Mononuclear cell (primary cell): Measurements from ENCODE around the gene MGAT4A. TPM values are rescaled to one million over a fixed set of nuclear protein-coding genes. Genes with fewer than 3 reads are reported as not detected.
"Not testable (repeated sequence)": the region's sequence is repeated elsewhere in the genome, so short reads cannot be mapped to it uniquely, and the experiment has no call there.

ENCODE experiments used
- H3K27me3 ChIP-seq: 2 replicates; pipeline ENCODE4 v1.6.0; 2011; ENCODE audit warnings: low read length, control low read depth; ENCODE audit not compliant: insufficient read depth
- H3K4me1 ChIP-seq: 2 replicates; pipeline ENCODE4 v1.5.1; 2011; ENCODE audit warnings: mild to moderate bottlenecking, low read length, control low read depth; ENCODE audit not compliant: insufficient read depth
- H3K4me3 ChIP-seq: 2 replicates; pipeline ENCODE4 v1.5.1; 2011; ENCODE audit warnings: mild to moderate bottlenecking, low read length, moderate library complexity
- H3K9me3 ChIP-seq: 2 replicates; pipeline ENCODE4 v1.5.1; 2011; ENCODE audit warnings: low read depth, mild to moderate bottlenecking, control low read depth, low read length
- total RNA-seq: library from RNA; depleted of rRNA; stranded (reverse); fragments of >200 nt; gene quantifications from one replicate; pipeline ENCODE4 v1.2.3, GENCODE V29; 2012

The MGAT4A gene
- total RNA-seq, 1 donor = 207 TPM

- Histone ChIP-seq H3K27me3 (no peaks in the 10 kb centered on the region), H3K4me3 (no peak overlapping the region), H3K4me1 (peaks cover 92% of the 10 kb centered on the region), H3K9me3 (no peaks in the 10 kb centered on the region)
Measured at GRCh38 chr2:98768384-98769113, 37.6 kb upstream of the MGAT4A start.

DNA sequence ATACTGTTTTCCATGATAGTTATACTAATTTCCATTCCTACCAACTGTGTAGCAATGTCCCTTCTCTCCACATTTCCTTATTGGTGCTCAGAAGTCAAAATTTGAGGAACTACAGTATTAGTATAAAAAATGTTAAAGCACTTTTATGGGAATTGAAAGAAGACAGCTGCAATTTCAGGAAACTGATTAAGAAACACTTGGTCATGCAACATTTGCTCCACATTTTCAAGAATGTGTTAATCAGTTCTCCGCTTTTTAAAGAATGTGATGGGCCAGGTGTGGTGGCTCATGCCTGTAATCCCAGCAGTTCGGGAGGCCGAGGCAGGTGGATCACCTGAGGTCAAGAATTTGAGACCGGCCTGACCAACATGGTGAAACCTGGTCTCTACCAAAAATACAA, 33.6 kb upstream of the MGAT4A start:
- H3K4me3 ChIP-seq = no peak overlapping the region
- peaks cover 90% of the 10 kb centered on the region for H3K4me1 ChIP-seq
- H3K9me3 ChIP-seq = no peaks in the 10 kb centered on the region

DNA sequence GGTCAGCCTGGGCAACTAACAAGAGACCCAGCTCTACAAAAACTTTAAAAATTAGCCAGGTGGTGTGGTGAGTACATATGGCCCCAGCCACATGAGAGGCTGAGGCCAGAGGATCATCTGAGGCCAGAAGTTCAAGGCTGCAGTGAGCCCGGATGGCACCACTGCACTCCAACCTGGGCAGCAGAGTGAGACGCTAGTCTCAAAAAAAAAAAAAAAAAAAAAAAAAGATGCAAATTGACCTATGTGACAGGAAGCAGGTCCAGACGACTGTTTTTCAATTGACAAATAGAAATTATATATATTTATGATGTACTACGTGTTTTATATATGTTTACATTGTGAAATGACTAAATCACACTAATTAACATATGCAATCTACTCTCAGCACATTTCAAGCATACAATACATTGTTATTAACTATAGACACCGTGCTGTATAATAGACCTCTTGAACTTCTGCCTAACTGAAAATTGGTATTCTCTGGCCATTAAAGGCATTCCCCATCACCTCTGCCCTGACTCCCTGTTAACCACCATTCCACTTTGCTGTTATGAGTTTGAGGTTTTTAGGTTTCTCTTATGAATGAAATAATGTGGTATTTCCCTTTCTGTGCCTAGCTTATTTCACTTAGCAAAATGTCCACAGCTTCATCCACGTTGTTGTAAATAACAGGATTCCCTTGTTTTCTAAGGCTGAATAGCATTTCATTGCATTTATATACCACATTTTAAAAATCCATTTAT, 32.4 kb upstream of the MGAT4A start:
- Histone ChIP-seq H3K9me3 (no peaks in the 10 kb centered on the region), H3K4me1 (peaks cover 91% of the 10 kb centered on the region)

More for the DNA sequence above, 33.6 kb upstream of the MGAT4A start:
- no peaks in the 10 kb centered on the region for H3K27me3 ChIP-seq

GRCh38 chr2:98761909-98762308, 31.0 kb upstream of the MGAT4A start:
- H3K9me3 ChIP-seq = no peaks in the 10 kb centered on the region
- no peaks in the 10 kb centered on the region for H3K27me3 ChIP-seq
- H3K4me1 ChIP-seq = peaks cover 91% of the 10 kb centered on the region
- no peak overlapping the region for H3K4me3 ChIP-seq

More for the DNA sequence above, 32.4 kb upstream of the MGAT4A start:
- no peak overlapping the region for H3K4me3 ChIP-seq
- no peaks in the 10 kb centered on the region for H3K27me3 ChIP-seq

GRCh38 chr2:98761267-98761781, 30.4 kb upstream of the MGAT4A start:
- H3K4me3 ChIP-seq = no peak overlapping the region
- no peaks in the 10 kb centered on the region for H3K9me3 ChIP-seq
- peaks cover 86% of the 10 kb centered on the region for H3K4me1 ChIP-seq
- H3K27me3 ChIP-seq = no peaks in the 10 kb centered on the region

DNA sequence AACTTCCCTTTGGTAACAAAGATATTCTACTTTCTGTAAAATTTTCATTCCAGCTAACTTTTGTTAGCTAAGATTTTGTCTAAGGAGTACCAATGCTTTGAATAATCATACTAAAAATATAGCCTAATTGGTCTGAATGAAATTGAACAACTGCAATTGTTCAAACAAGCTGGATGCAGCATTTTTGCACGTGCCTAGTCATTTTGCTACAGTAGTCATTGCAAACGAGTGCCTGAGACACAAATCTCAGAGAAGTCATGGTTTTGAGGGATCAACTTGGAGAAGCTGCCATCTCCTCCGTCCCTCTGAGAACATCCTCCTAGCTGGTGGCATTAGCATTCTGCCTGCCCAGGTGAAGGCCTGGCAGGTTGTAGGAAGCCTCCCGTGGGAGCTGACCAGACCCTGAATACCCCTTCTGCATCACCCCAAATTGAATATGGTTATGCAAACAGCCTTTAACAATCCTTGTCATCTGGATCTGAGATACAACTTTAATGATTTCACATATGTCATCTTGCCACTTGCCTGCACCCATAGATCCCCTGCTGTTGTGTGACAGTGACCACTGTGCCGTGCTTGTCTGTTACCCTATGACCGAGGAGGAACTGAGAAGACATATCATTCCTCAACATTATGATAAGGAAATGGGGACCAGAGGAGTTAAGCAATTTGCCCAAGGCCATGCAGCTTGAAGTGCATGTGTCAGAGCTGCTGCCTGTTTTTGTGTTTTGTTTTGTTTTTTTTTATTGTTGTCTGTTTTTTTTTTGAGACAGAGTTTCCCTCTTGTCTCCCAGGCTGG, 29.1 kb upstream of the MGAT4A start:
- Histone ChIP-seq H3K27me3 (no peaks in the 10 kb centered on the region), H3K9me3 (no peaks in the 10 kb centered on the region), H3K4me3 (no peak overlapping the region), H3K4me1 (peaks cover 73% of the 10 kb centered on the region)

DNA sequence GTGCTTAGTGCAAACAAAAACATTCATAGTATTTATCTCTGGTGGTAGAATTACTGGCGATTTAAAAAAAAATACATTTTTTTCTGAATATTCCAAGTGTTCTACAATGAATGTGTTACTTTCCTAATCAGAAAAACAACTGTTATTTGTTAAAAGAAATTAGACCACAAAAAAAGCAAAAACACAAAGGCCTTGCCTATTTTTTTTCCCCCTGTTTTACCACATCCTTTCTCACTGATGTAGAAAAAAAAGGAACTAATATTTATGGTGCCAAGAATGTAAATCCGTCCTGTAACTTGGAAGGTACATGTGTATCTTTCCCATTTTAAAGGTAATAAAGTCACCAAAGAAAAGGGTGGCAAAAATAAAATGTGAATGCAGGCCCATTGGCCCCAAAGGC, 28.4 kb upstream of the MGAT4A start:
- Histone ChIP-seq H3K27me3 (no peaks in the 10 kb centered on the region), H3K4me3 (no peak overlapping the region), H3K9me3 (no peaks in the 10 kb centered on the region), H3K4me1 (peaks cover 66% of the 10 kb centered on the region)

GRCh38 chr2:98757904-98758421, 27.0 kb upstream of the MGAT4A start:
- Histone ChIP-seq H3K4me1 (peaks cover 66% of the 10 kb centered on the region), H3K27me3 (no peaks in the 10 kb centered on the region), H3K9me3 (no peaks in the 10 kb centered on the region), H3K4me3 (no peak overlapping the region)

DNA sequence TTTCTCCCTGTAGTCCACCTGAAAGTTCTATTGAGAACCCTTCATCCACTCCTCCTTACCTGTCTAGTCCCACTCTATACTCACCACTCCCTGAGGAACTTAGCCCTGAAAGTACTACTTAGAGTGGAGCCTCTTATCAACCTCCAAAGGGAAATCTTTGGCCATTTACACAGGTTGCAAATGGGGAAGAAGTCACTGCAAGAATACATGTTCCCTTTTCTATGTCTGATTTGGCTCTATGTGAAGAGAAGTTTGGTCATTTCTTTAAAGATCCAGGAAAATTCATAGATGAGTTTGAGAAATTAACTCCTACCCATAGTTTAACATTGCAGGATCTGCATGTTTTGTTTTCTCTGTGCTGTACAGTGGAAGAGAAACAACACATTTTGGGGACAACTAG, 22.9 kb upstream of the MGAT4A start:
- Histone ChIP-seq H3K4me1 (peaks cover 45% of the 10 kb centered on the region), H3K4me3 (no peak overlapping the region), H3K9me3 (no peaks in the 10 kb centered on the region), H3K27me3 (no peaks in the 10 kb centered on the region)

DNA sequence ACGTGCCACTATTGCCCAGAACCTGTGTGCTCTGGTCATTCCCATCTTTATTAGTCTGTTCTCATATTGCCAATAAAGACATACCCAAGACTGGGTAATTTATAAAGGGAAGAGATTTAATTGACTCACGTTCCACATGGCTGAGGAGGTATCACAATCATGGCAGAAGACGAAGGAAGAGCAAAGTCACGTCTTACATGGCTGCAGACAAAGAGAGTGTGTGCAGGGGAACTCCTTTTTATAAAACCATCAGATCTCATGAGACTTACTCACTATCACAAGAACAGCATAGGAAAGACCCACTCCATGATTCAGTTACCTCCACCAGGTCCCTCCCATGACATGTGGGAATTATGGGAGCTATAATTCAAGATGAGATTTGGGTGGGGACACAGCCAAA, 21.8 kb upstream of the MGAT4A start:
- H3K4me1 ChIP-seq = peaks cover 45% of the 10 kb centered on the region
- not testable (repeated sequence) for H3K27me3 ChIP-seq, H3K9me3 ChIP-seq, H3K4me3 ChIP-seq

DNA sequence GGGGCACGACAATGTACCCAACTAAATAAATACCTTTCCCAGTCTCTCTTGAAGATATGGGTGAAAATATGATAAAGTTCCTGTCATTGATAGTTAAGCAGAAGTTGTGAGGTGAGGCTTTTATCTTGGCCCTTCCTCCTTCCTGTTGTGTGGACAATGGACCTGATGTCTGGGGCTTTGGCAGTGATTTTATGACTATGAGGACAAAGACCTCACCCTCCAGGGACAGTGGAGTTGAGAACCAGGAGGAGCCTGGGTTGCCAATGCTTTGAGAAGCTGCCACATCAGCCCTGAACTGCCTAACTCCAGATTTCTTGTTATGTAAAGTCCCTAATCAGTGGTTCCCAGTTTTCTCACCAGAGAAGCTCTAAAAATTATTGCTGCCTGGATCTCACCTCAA, 20.8 kb upstream of the MGAT4A start:
- Histone ChIP-seq H3K27me3 (no peaks in the 10 kb centered on the region), H3K4me1 (peaks cover 38% of the 10 kb centered on the region), H3K4me3 (no peak overlapping the region), H3K9me3 (no peaks in the 10 kb centered on the region)

DNA sequence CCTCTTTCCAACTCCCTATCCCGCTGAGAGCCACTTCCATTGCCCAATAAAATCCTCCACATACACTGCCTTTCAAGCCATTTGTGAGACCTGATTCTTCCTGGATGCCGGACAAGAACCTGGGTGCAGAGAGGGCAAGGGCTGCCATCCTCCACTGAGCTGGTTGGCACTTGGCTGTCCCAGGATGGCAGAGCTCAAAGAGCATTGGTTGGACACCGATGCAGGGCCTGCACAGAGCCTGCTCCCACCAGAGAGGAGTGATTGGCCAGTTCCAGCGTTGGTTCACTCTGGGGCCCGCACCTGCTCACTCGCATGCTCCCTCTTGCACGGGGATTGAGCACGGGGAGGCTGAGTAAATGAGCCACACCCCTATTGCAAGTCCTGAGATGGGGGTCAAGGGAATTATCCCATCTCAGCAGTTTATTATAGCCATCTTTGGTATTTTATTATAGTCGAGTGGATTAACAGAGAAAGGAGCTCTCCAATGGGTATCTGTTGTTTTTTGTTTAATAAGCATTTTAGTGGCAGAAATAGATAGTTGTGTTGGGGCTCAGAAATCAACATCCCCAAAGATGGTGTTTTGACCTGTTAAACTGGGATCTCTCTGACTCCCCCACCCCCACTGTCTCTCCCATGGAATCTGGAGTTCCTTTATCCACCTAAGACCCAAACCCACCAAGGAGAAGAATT, 19.8 kb upstream of the MGAT4A start:
- H3K4me3 ChIP-seq = no peak overlapping the region

GRCh38 chr2:98749066-98749450, 18.1 kb upstream of the MGAT4A start:
- Histone ChIP-seq H3K9me3 (no peaks in the 10 kb centered on the region), H3K4me1 (peaks cover 40% of the 10 kb centered on the region), H3K27me3 (no peaks in the 10 kb centered on the region), H3K4me3 (no peak overlapping the region)

More for the DNA sequence above, 19.8 kb upstream of the MGAT4A start:
- no peaks in the 10 kb centered on the region for H3K27me3 ChIP-seq
- H3K9me3 ChIP-seq = no peaks in the 10 kb centered on the region
- peaks cover 38% of the 10 kb centered on the region for H3K4me1 ChIP-seq

DNA sequence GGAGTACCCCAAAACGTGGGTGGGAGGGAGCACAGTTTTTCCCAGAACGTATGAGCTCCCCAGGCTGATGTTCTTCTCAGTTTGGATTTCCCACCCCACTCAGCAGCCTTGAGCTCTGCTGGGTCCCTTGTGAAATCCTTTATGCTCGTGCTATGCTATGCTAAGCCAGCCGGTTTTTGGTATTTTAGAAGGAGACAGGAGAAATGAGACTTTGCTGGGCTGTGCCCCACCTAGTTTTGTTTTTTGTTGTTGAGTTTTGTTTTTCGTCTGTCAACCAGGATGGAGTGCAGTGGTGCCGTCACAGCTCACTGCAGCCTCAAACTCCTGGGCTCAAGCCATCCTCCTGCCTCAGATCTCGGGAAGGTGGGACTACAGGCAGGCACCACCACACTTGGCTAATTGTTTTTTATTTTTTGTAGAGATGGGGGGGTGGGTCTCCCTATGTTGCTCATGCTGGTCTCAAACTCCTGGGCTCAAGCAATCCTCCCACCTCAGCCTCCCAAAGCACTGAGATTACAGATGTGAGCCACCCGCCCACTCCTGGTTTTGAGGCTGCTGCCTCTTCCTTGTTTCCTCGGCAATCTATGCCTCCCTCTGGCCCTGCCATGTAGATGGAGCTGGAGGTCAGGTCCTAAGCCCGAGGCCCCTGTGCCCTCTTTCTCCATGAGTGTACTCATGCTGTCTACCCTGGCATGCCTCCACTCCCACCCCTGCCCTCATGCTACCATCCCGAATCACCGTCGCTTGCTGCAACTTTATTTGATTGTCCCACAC, 17.5 kb upstream of the MGAT4A start:
- H3K4me1 ChIP-seq = peaks cover 35% of the 10 kb centered on the region
- H3K4me3 ChIP-seq = no peak overlapping the region
- no peaks in the 10 kb centered on the region for H3K27me3 ChIP-seq
- no peaks in the 10 kb centered on the region for H3K9me3 ChIP-seq
